ENCODE data around the gene POLR1D. TPM values are rescaled to one million over a fixed set of nuclear protein-coding genes. Genes with fewer than 3 reads are reported as not detected.
"Not testable (repeated sequence)": the region's sequence is repeated elsewhere in the genome, so short reads cannot be mapped to it uniquely, and the experiment has no call there.

Gene POLR1D
- total and polyA plus RNA-seq, 8 donors: 100 to 164 (median 143) TPM

DNA sequence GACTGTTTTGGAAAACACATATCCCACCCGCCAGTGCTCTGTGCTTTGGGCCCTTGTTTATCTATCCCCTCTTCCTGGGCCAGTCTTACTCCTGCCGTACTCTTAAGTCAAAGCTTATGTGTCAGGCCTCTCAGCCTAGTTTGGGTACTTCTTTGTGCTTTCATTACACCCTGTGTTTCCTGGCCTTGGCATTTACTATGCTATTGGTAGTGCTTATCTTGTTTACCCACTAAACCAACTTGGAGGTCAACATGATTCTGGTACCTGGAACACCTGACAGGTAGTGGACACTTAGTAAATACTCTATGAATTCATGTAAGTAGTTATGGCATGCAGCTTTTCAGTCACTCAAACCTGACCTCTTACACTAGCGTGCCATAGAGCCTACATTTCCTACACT, 2.4 kb downstream of the POLR1D start:
- no peaks in the 10 kb centered on the region for H3K27me3 ChIP-seq
- peak overlapping the region in 1 of 2 donors; percentile 8 for H3K4me3 ChIP-seq
- H3K27ac ChIP-seq: peak overlapping the region in 1 of 2 donors; percentile 29
- DNase-seq: no peak
- H3K9me3 ChIP-seq: no peaks in the 10 kb centered on the region
- peaks cover 11 to 41% of the 10 kb centered on the region in 2 donors for H3K4me1 ChIP-seq
- peaks cover 0 to 12% of the 10 kb centered on the region in 2 donors for H3K36me3 ChIP-seq
- TF ChIP-seq, protein P1, sequence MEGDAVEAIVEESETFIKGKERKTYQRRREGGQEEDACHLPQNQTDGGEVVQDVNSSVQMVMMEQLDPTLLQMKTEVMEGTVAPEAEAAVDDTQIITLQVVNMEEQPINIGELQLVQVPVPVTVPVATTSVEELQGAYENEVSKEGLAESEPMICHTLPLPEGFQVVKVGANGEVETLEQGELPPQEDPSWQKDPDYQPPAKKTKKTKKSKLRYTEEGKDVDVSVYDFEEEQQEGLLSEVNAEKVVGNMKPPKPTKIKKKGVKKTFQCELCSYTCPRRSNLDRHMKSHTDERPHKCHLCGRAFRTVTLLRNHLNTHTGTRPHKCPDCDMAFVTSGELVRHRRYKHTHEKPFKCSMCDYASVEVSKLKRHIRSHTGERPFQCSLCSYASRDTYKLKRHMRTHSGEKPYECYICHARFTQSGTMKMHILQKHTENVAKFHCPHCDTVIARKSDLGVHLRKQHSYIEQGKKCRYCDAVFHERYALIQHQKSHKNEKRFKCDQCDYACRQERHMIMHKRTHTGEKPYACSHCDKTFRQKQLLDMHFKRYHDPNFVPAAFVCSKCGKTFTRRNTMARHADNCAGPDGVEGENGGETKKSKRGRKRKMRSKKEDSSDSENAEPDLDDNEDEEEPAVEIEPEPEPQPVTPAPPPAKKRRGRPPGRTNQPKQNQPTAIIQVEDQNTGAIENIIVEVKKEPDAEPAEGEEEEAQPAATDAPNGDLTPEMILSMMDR (IDR thresholded peaks at IDR 0.05): no peak
- intact Hi-C loops (cut with DNase I): no loop called here
- ATAC-seq: peak; percentile 6

DNA sequence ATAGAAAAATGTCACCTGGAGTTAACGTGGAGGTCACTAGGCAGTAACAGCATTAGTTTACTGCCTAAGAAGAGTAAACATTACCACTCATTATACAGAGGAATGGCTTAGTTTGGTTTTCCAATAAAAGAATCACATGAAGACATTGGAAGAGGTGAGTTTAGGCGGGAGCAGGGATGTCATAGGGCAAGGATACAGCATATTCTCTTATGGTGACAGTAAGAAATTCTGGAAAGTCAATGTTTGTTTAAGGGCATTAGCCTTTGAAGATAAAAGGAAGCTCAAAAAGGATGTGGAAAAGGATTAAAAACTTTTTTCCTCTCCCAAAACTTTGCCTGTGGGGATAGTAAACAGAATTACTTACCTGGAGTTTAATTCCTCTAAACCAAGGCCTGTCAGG, 4.1 kb downstream of the POLR1D start:
- Histone ChIP-seq H3K27ac (no peak overlapping the region), H3K4me3 (no peak overlapping the region), H3K36me3 (peaks cover 0 to 12% of the 10 kb centered on the region in 2 donors), H3K9me3 (no peaks in the 10 kb centered on the region), H3K4me1 (peaks cover 11 to 34% of the 10 kb centered on the region in 2 donors), H3K27me3 (no peaks in the 10 kb centered on the region)
- no peak for DNase-seq
- TF ChIP-seq, protein P1 (IDR thresholded peaks at IDR 0.05): no peak
- ATAC-seq: no peak
- intact Hi-C loops (cut with DNase I): no loop called here

DNA sequence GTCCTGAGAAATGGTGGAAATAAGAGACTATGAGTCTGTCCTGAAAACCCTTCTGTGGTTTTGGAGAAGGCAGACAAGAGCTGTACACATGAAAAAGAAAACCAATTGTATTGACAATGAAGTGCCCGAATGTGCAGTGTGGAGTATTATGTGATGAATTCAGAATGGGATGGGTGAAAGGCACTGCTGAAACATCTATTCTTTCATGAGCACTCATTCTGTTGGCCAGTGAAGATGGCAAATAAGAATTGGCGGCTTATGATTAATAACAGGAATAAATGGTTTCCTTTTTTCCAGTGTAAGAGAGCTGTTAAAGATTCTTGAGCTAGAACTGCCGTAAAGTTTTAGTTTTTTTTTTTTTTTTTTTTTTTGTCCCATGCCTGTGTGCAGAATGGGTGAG, 5.7 kb downstream of the POLR1D start:
- H3K36me3 ChIP-seq: peaks cover 0 to 12% of the 10 kb centered on the region in 2 donors
- ATAC-seq: no peak
- intact Hi-C loops (cut with DNase I): no loop called here

DNA sequence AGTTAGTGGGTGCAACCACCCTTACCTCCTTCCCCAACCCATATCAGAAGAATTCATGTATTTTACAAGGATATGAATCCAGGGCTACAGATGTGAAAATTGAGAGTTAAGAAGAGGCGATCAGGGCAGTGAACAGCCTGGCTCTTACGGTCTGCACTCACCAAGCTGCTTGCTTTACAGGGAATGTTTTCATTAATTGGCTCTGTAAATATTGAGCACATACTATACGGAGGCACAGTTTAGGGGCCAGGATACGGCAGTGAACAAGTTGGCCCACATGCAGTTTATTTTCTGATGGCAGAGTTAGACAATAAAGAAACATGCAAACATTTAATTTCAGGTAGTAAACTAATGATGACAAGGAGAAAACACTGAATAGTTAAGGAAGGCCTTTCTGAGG, 6.4 kb downstream of the POLR1D start:
- peaks cover 0 to 16% of the 10 kb centered on the region in 2 donors for H3K36me3 ChIP-seq
- no peaks in the 10 kb centered on the region for H3K9me3 ChIP-seq
- DNase-seq: no peak
- H3K4me1 ChIP-seq: peaks cover 9 to 24% of the 10 kb centered on the region in 2 donors
- no peak overlapping the region for H3K4me3 ChIP-seq
- ATAC-seq: no peak
- no peaks in the 10 kb centered on the region for H3K27me3 ChIP-seq
- intact Hi-C loops (cut with DNase I): no loop called here
- TF ChIP-seq, protein P1 (IDR thresholded peaks at IDR 0.05): no peak
- no peak overlapping the region for H3K27ac ChIP-seq

More for the DNA sequence above, 5.7 kb downstream of the POLR1D start:
- Histone ChIP-seq H3K27me3 (no peaks in the 10 kb centered on the region), H3K27ac (no peak overlapping the region), H3K4me3 (no peak overlapping the region), H3K4me1 (peaks cover 11 to 31% of the 10 kb centered on the region in 2 donors), H3K9me3 (no peaks in the 10 kb centered on the region)
- TF ChIP-seq, protein P1 (IDR thresholded peaks at IDR 0.05): no peak
- DNase-seq: no peak

DNA sequence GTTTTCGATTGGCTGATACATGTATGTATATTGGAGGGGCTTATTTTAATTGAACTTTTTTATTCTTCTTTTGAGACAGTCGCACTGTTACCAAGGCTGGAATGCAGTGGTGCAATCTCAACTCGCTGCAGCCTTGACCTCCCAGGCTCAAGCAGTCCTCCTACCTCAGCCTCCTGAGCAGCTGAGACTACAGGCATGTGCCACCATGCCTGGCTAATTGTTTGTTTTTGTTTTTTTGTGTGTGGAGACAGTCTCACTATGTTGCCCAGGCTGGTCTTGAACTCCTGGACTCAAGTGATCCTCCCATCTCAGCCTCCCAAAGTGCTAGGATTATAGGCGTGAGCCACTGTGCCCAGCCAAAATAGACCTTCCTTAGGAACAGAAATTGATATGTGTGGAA, 7.1 kb downstream of the POLR1D start:
- H3K27ac ChIP-seq; H3K4me3 ChIP-seq; ATAC-seq; H3K9me3 ChIP-seq; H3K27me3 ChIP-seq; intact Hi-C loops (cut with DNase I); DNase-seq: not testable (repeated sequence)
- peaks cover 2 to 17% of the 10 kb centered on the region in 2 donors for H3K4me1 ChIP-seq
- H3K36me3 ChIP-seq: peaks cover 0 to 20% of the 10 kb centered on the region in 2 donors

DNA sequence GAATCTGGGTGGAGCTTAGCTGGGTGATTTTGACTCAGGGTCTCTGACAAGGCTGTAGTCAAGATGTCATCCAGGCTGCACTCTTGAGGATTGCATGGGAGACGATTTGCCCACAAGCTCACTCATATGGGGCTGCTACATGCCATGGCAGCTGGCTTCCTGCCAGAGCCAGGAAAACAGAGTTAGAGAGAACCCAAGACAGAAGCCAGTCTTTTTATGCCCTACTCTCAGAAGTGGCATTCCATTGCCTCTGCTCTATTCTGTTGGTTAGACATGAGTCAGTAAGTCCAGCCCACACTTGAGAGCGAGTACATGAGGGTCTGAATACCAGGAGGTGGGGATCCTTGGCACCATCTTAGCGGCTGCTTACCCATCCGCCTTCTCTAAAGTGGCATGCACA, 9.5 kb downstream of the POLR1D start:
- H3K27ac ChIP-seq: no peak overlapping the region
- H3K4me1 ChIP-seq: no peaks in the 10 kb centered on the region
- intact Hi-C loops (cut with DNase I): no loop called here
- H3K27me3 ChIP-seq: no peaks in the 10 kb centered on the region
- TF ChIP-seq, protein P1 (IDR thresholded peaks at IDR 0.05): no peak
- ATAC-seq (no peak), DNase-seq (no peak)
- H3K4me3 ChIP-seq: no peak overlapping the region
- H3K36me3 ChIP-seq: peaks cover 0 to 11% of the 10 kb centered on the region in 2 donors
- H3K9me3 ChIP-seq: no peaks in the 10 kb centered on the region
